ENCODE data around the gene MDN1.
"Not testable (repeated sequence)": the region's sequence is repeated elsewhere in the genome, so short reads cannot be mapped to it uniquely, and the experiment has no call there.

MDN1 gene

GRCh38 chr6:89649682-89650081 is 169.9 kb downstream of the MDN1 start:
- DNase-seq (ENCODE audit: low spot score), result no peak

- DNase-seq (ENCODE audit: low spot score), result no peak
Measured at GRCh38 chr6:89644864-89645263, 174.7 kb downstream of the MDN1 start.

- DNase-seq (ENCODE audit: low spot score), result peak; percentile 14
Measured at GRCh38 chr6:89643406-89643805, 176.2 kb downstream of the MDN1 start.

GRCh38 chr6:89642956-89643355 is 176.6 kb downstream of the MDN1 start:
- DNase-seq (ENCODE audit: low spot score), result peak; percentile 8

- not testable (repeated sequence) for DNase-seq (ENCODE audit: low spot score)
Measured at GRCh38 chr6:89641581-89641980, 178.0 kb downstream of the MDN1 start.

- DNase-seq (ENCODE audit: low spot score), result no peak
Measured at GRCh38 chr6:89640804-89641203, 178.8 kb downstream of the MDN1 start.

- DNase-seq (ENCODE audit: low spot score), result peak; percentile 94
Measured at GRCh38 chr6:89638320-89639195, 181.0 kb downstream of the MDN1 start, which contains the start of gene LYRM2. TSS of gene LYRM2 (minus strand) at chr6:89638747. CDS start at chr6:89638716, 31 bp downstream.

GRCh38 chr6:89637960-89638319 is 181.7 kb downstream of the MDN1 start:
- DNase-seq (ENCODE audit: low spot score), result no peak

- not testable (repeated sequence) for DNase-seq (ENCODE audit: low spot score)
Measured at GRCh38 chr6:89636412-89636811, 183.2 kb downstream of the MDN1 start.

- no peak for DNase-seq (ENCODE audit: low spot score)
Measured at GRCh38 chr6:89630488-89630887, 189.1 kb downstream of the MDN1 start.

- DNase-seq (ENCODE audit: low spot score), result no peak
Measured at GRCh38 chr6:89623749-89624148, 195.8 kb downstream of the MDN1 start.

GRCh38 chr6:89619567-89619966 is 200.0 kb downstream of the MDN1 start:
- DNase-seq (ENCODE audit: low spot score), result no peak

- DNase-seq (ENCODE audit: low spot score), result no peak
Measured at GRCh38 chr6:89618026-89618425, 201.6 kb downstream of the MDN1 start.

- DNase-seq (ENCODE audit: low spot score), result no peak
Measured at GRCh38 chr6:89616531-89616930, 203.1 kb downstream of the MDN1 start.

GRCh38 chr6:89615882-89616281 is 203.7 kb downstream of the MDN1 start:
- DNase-seq (ENCODE audit: low spot score), result no peak

- no peak for DNase-seq (ENCODE audit: low spot score)
Measured at GRCh38 chr6:89613790-89614189, 205.8 kb downstream of the MDN1 start.

GRCh38 chr6:89612121-89612520 is 207.5 kb downstream of the MDN1 start:
- no peak for DNase-seq (ENCODE audit: low spot score)

- DNase-seq (ENCODE audit: low spot score), result no peak
Measured at GRCh38 chr6:89611666-89612065, 207.9 kb downstream of the MDN1 start.

GRCh38 chr6:89610149-89610642 is 209.4 kb downstream of the MDN1 start:
- peak; percentile 14 for DNase-seq (ENCODE audit: low spot score)

- no peak for DNase-seq (ENCODE audit: low spot score)
Measured at GRCh38 chr6:89605861-89606260, 213.7 kb downstream of the MDN1 start.

GRCh38 chr6:89604653-89605052 is 214.9 kb downstream of the MDN1 start:
- DNase-seq (ENCODE audit: low spot score), result no peak

GRCh38 chr6:89602166-89602565 is 217.4 kb downstream of the MDN1 start:
- no peak for DNase-seq (ENCODE audit: low spot score)

GRCh38 chr6:89599727-89600126 is 219.9 kb downstream of the MDN1 start:
- DNase-seq (ENCODE audit: low spot score), result no peak

- peak; percentile 19 for DNase-seq (ENCODE audit: low spot score)
Measured at GRCh38 chr6:89597988-89598387, 221.6 kb downstream of the MDN1 start.
